ENCODE measurements around the gene RUNX2. TPM values are rescaled to one million over a fixed set of nuclear protein-coding genes. Genes with fewer than 3 reads are reported as not detected.

The RUNX2 gene
- polyA plus RNA-seq, 1 of the 3 experiments (the other 2 are of a cell fraction) = 4.4 TPM

DNA sequence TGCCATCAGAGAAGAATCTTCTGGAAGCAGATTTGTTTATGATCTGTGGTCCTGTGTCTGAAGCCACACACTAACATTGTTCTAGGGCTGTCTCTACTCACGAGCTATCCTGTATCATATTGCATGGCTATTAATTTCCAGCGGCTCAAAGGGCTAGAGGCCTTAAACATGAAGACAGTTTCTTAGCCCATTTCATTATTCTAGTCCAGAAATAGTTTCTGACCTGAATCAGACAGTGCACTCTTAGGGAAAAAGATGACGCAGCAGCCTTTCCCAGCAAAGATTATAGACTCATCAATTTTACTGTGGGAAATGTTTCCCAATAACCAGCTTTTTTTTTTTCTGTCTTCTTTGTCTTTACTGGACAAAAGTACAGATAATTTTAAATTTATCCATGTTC lies 154.9 kb downstream of the RUNX2 start (continued):
- TF ChIP-seq RAD21 (IDR thresholded peaks at IDR 0.05; ENCODE audit: low read length) (no peak), RXRA (IDR thresholded peaks at IDR 0.05; ENCODE audit: borderline replicate concordance, low read depth) (peak; percentile 21; the same call in 1 of the 2 replicates), POLR2AphosphoS5 (IDR thresholded peaks at IDR 0.05; ENCODE audit: low read depth, low read length) (peak; percentile 55; the same call in 1 of the 2 replicates), RCOR1 (IDR thresholded peaks at IDR 0.05; ENCODE audit: low read length) (no peak), TEAD4 (IDR thresholded peaks at IDR 0.05; ENCODE audit: borderline replicate concordance, insufficient read depth) (0 out of 2 replicates have a peak, but pooled peaks have one; percentile 25), GATA2 (CRISPR knock-in tag; IDR thresholded peaks at IDR 0.05) (no peak), SMC3 (IDR thresholded peaks at IDR 0.05; ENCODE audit: low read depth, low read length) (no peak), MAX (IDR thresholded peaks at IDR 0.05; ENCODE audit: low read depth) (peak; percentile 36; the same call in 1 of the 2 replicates), NFIC (IDR thresholded peaks at IDR 0.05; ENCODE audit: borderline replicate concordance) (peak; percentile 20; the same call in 1 of the 2 replicates)
- TF ChIP-seq, protein P1, sequence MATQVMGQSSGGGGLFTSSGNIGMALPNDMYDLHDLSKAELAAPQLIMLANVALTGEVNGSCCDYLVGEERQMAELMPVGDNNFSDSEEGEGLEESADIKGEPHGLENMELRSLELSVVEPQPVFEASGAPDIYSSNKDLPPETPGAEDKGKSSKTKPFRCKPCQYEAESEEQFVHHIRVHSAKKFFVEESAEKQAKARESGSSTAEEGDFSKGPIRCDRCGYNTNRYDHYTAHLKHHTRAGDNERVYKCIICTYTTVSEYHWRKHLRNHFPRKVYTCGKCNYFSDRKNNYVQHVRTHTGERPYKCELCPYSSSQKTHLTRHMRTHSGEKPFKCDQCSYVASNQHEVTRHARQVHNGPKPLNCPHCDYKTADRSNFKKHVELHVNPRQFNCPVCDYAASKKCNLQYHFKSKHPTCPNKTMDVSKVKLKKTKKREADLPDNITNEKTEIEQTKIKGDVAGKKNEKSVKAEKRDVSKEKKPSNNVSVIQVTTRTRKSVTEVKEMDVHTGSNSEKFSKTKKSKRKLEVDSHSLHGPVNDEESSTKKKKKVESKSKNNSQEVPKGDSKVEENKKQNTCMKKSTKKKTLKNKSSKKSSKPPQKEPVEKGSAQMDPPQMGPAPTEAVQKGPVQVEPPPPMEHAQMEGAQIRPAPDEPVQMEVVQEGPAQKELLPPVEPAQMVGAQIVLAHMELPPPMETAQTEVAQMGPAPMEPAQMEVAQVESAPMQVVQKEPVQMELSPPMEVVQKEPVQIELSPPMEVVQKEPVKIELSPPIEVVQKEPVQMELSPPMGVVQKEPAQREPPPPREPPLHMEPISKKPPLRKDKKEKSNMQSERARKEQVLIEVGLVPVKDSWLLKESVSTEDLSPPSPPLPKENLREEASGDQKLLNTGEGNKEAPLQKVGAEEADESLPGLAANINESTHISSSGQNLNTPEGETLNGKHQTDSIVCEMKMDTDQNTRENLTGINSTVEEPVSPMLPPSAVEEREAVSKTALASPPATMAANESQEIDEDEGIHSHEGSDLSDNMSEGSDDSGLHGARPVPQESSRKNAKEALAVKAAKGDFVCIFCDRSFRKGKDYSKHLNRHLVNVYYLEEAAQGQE (IDR thresholded peaks at IDR 0.05; ENCODE audit: low read depth, low read length) = no peak
- TF ChIP-seq, protein P2, sequence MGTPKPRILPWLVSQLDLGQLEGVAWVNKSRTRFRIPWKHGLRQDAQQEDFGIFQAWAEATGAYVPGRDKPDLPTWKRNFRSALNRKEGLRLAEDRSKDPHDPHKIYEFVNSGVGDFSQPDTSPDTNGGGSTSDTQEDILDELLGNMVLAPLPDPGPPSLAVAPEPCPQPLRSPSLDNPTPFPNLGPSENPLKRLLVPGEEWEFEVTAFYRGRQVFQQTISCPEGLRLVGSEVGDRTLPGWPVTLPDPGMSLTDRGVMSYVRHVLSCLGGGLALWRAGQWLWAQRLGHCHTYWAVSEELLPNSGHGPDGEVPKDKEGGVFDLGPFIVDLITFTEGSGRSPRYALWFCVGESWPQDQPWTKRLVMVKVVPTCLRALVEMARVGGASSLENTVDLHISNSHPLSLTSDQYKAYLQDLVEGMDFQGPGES (IDR thresholded peaks at IDR 0.05; ENCODE audit: low read depth, low read length) = no peak
- TF ChIP-seq, protein P3, sequence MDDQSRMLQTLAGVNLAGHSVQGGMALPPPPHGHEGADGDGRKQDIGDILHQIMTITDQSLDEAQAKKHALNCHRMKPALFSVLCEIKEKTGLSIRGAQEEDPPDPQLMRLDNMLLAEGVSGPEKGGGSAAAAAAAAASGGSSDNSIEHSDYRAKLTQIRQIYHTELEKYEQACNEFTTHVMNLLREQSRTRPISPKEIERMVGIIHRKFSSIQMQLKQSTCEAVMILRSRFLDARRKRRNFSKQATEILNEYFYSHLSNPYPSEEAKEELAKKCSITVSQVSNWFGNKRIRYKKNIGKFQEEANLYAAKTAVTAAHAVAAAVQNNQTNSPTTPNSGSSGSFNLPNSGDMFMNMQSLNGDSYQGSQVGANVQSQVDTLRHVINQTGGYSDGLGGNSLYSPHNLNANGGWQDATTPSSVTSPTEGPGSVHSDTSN (IDR thresholded peaks at IDR 0.05) = peak; percentile 79

- WGBS (ENCODE audit: low lambda C conversion rate) = 40% methylated on average over 5 of the region's 5 CpGs
- no peak overlapping the region for H2AFZ ChIP-seq (ENCODE audit: low read depth)
- H3K4me2 ChIP-seq = peak overlapping the region; percentile 51
- H4K20me1 ChIP-seq (ENCODE audit: insufficient read depth) = no peaks in the 10 kb centered on the region
- H3K9ac ChIP-seq = peak overlapping the region; percentile 13; the same call in 1 of the 2 replicates
- H3K79me2 ChIP-seq (ENCODE audit: insufficient read depth) = peaks cover 4% of the 10 kb centered on the region; the same call in 1 of the 2 replicates
- H3K27ac ChIP-seq (ENCODE audit: low read depth in 2 of 2, low read length in 1 of 2) = peak overlapping the region in 1 of 2 experiments; percentile 92; a peak in 3 of 4 replicates
- TF ChIP-seq SIN3A (IDR thresholded peaks at IDR 0.05; ENCODE audit: borderline replicate concordance, low read depth, low read length) (no peak), NFIC (IDR thresholded peaks at IDR 0.05; ENCODE audit: borderline replicate concordance) (no peak), EZH2phosphoT487 (IDR thresholded peaks at IDR 0.05; ENCODE audit: borderline replicate concordance, low read depth) (no peak), GATA2 (CRISPR knock-in tag; IDR thresholded peaks at IDR 0.05) (no peak), TAF1 (IDR thresholded peaks at IDR 0.05; ENCODE audit: borderline replicate concordance, low read depth, low read length) (no peak), MEF2A (IDR thresholded peaks at IDR 0.05; ENCODE audit: borderline replicate concordance, low read depth) (no peak)
- TF ChIP-seq, protein P4, sequence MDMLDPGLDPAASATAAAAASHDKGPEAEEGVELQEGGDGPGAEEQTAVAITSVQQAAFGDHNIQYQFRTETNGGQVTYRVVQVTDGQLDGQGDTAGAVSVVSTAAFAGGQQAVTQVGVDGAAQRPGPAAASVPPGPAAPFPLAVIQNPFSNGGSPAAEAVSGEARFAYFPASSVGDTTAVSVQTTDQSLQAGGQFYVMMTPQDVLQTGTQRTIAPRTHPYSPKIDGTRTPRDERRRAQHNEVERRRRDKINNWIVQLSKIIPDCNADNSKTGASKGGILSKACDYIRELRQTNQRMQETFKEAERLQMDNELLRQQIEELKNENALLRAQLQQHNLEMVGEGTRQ (IDR thresholded peaks at IDR 0.05; ENCODE audit: borderline replicate concordance, low read depth, low read length) = no peak
- TF ChIP-seq, protein P3 (IDR thresholded peaks at IDR 0.05) = peak; percentile 56; the same call in 1 of the 2 replicates
- no peak overlapping the region for H3K4me3 ChIP-seq (ENCODE audit: low read depth in 2 of 2, low read length in 1 of 2)
- no peaks in the 10 kb centered on the region for H3K27me3 ChIP-seq (ENCODE audit: insufficient read depth)
- DNase-seq = no peak
- H3K9me2 ChIP-seq = no peaks in the 10 kb centered on the region
- CTCF ChIA-PET = interaction anchor here (1.3 kb wide), 1 partner anchor 828 kb away, joined by 3 read pairs; no protein-coding TSS in a partner anchor
- peaks cover 0 to 37% of the 10 kb centered on the region in 2 experiments; a peak in 3 of 4 replicates for H3K4me1 ChIP-seq (ENCODE audit: control insufficient read depth in 1 of 2, insufficient read depth in 2 of 2, low read depth in 1 of 2, low read length in 1 of 2)
- POLR2A ChIA-PET = interaction anchor here (0.6 kb wide), 1 partner anchor 9 kb away, joined by 3 read pairs; no protein-coding TSS in a partner anchor
- H3F3A ChIP-seq (replicated peaks; ENCODE audit: insufficient read depth) = peaks cover 13% of the 10 kb centered on the region
- no peaks in the 10 kb centered on the region for H3K9me3 ChIP-seq
- no peaks in the 10 kb centered on the region for H3K36me3 ChIP-seq (replicated peaks in 1 of 2; ENCODE audit: control insufficient read depth in 1 of 2, insufficient read depth in 2 of 2, low read length in 1 of 2)
Measured at GRCh38 chr6:45483501-45483900, 155.4 kb downstream of the RUNX2 start.
